ENCODE results near the gene FASN. TPM values are rescaled to one million over a fixed set of nuclear protein-coding genes. Genes with fewer than 3 reads are reported as not detected.

Gene FASN
- polyA plus RNA-seq, 1 of the 3 experiments (the other 2 are of a cell fraction), result 55.1 TPM

- ChIA-PET CTCF (interaction anchor here (0.7 to 2.5 kb wide), 5 partner anchors 9 to 45 kb away, joined by 3 to 10 read pairs (median 3); partner anchors contain the start of genes CENPX, DCXR and DUS1L), POLR2A (interaction anchor here (0.8 to 1.4 kb wide), 3 partner anchors 19 to 42 kb away, joined by 3 to 9 read pairs (median 5); partner anchors contain the start of genes DCXR, FASN and RAC3)
- no peaks in the 10 kb centered on the region for H3K9me3 ChIP-seq
- H3K79me2 ChIP-seq (ENCODE audit: insufficient read depth), result peaks cover 34% of the 10 kb centered on the region
- no peak overlapping the region for H3K4me3 ChIP-seq (ENCODE audit: low read depth in 2 of 2, low read length in 1 of 2)
- no peaks in the 10 kb centered on the region for H3K27me3 ChIP-seq (ENCODE audit: insufficient read depth)
- no peak overlapping the region for H3K4me2 ChIP-seq
- H3K27ac ChIP-seq (ENCODE audit: low read depth in 2 of 2, low read length in 1 of 2), result no peak overlapping the region
- no peak for TF ChIP-seq FOXM1 (IDR thresholded peaks at IDR 0.05; ENCODE audit: low read depth)
- TF ChIP-seq ELF1 (IDR thresholded peaks at IDR 0.05), result no peak
- TF ChIP-seq NRF1 (IDR thresholded peaks at IDR 0.05; ENCODE audit: low read depth, low read length), result no peak
- TF ChIP-seq RAD21 (IDR thresholded peaks at IDR 0.05; ENCODE audit: low read length), result no peak
- no peak for TF ChIP-seq CHD2 (IDR thresholded peaks at IDR 0.05; ENCODE audit: low read length, partially characterized antibody)
- TF ChIP-seq FOSL2 (IDR thresholded peaks at IDR 0.05; ENCODE audit: borderline replicate concordance, low read depth), result no peak
- TF ChIP-seq RCOR1 (IDR thresholded peaks at IDR 0.05; ENCODE audit: low read length), result no peak
- TF ChIP-seq MXI1 (IDR thresholded peaks at IDR 0.05; ENCODE audit: low read depth, low read length), result no peak
- no peak for TF ChIP-seq GATA2 (CRISPR knock-in tag; IDR thresholded peaks at IDR 0.05)
- no peak for TF ChIP-seq JUND (IDR thresholded peaks at IDR 0.05)
- no peak for TF ChIP-seq RXRA (IDR thresholded peaks at IDR 0.05; ENCODE audit: borderline replicate concordance, low read depth)
- TF ChIP-seq ZBTB33 (IDR thresholded peaks at IDR 0.05; ENCODE audit: borderline replicate concordance, low read depth), result no peak
- no peak for TF ChIP-seq PBX3 (IDR thresholded peaks at IDR 0.05)
- no peak for TF ChIP-seq POLR2AphosphoS5 (IDR thresholded peaks at IDR 0.05; ENCODE audit: low read depth, low read length)
- TF ChIP-seq EP300 (IDR thresholded peaks at IDR 0.05; ENCODE audit: borderline replicate concordance in 1 of 2, low read depth in 1 of 2, low read length in 1 of 2), result no peak
- no peak for TF ChIP-seq RFX5 (IDR thresholded peaks at IDR 0.05; ENCODE audit: low read length)
- H4K20me1 ChIP-seq (ENCODE audit: insufficient read depth), result peaks cover 14% of the 10 kb centered on the region; the same call in 1 of the 2 replicates
- H3K9ac ChIP-seq, result no peak overlapping the region
- DNase-seq, result no peak
- H3K36me3 ChIP-seq (replicated peaks in 1 of 2; ENCODE audit: control insufficient read depth in 1 of 2, insufficient read depth in 2 of 2, low read length in 1 of 2), result peaks cover 31 to 88% of the 10 kb centered on the region in 2 experiments
- peaks cover 33% of the 10 kb centered on the region for H3F3A ChIP-seq (replicated peaks; ENCODE audit: insufficient read depth)
- H3K9me2 ChIP-seq, result no peaks in the 10 kb centered on the region
- H2AFZ ChIP-seq (ENCODE audit: low read depth), result no peak overlapping the region
- WGBS (ENCODE audit: low lambda C conversion rate), result 92% methylated on average over 22 of the region's 29 CpGs
- peaks cover 0 to 19% of the 10 kb centered on the region in 2 experiments; a peak in 2 of 4 replicates for H3K4me1 ChIP-seq (ENCODE audit: control insufficient read depth in 1 of 2, insufficient read depth in 2 of 2, low read depth in 1 of 2, low read length in 1 of 2)
Observed at GRCh38 chr17:82056729-82057621, 41.1 kb downstream of the FASN start.
